GM19395 (cell line): ENCODE measurements around the gene DMRTA2.
A peak's percentile ranks its signal among the peaks of the same experiment; 100 is the strongest.

Experiments
- ATAC-seq: cut with Tn5 transposase; IDR thresholded peaks from one replicate; pipeline ENCODE4 v1.9.1; 2021; ENCODE audit warnings: mild to moderate bottlenecking, moderate library complexity; ENCODE audit not compliant: unreplicated experiment

The DMRTA2 gene

DNA sequence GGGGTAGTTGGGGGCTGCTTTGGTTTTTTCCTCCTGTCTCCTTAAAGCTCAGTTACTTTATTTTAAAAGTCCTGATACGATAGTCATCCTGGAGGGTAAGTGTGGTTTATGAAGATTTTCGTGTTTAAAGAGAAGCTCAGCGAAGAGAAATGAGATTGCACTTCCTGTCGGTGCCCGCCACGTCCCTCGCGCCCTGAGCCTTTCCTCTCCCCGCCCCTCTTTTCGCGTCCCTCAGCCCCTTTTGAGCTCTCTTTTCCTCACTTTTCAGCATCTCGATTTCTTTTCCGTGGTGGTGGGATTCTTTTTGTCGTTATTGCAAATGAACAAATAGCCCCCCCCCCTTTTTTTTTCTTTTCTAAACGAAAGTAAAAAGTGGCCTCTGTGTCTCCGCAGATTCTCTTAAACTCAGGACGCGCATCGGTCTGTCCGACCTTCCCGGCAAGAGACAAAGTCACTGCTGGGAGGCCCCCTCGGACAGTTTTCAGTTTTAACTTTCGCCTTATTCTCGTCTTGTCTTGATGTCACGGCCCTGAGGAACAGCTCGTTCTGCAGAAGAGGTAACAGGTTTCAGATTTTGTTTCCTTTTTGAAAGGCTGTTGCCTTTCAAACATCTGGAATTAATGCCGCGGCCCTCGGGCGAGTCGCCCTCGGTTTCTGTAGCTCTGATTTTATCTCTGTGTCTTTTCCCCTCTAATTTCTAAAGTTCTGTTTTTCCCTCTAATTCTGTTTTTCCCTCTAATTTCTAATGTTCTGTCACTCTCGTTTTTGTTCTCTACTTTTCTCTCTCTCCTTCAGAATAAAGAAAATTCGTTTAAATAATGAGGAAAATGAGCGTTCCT lies 1.0 kb upstream of the DMRTA2 start:
- ATAC-seq: no peak

- peak; percentile 28 for ATAC-seq
Measured at GRCh38 chr1:50423670-50424000, 392 bp upstream of the DMRTA2 start.

DNA sequence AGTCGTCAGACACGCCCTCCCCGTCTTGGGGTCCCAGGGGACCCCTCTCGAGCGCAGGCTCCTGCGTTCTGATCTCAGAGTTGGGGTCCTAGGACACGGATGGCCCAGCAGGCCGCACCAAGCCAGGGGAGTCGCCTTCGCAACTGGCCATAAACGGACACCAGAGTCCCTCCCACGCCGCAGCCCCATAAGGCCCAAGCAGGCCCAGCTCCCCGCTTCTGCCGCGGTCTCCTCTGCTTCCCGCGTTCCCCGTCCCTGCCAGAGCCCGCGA lies 633 bp downstream of the DMRTA2 start:
- no peak for ATAC-seq

DNA sequence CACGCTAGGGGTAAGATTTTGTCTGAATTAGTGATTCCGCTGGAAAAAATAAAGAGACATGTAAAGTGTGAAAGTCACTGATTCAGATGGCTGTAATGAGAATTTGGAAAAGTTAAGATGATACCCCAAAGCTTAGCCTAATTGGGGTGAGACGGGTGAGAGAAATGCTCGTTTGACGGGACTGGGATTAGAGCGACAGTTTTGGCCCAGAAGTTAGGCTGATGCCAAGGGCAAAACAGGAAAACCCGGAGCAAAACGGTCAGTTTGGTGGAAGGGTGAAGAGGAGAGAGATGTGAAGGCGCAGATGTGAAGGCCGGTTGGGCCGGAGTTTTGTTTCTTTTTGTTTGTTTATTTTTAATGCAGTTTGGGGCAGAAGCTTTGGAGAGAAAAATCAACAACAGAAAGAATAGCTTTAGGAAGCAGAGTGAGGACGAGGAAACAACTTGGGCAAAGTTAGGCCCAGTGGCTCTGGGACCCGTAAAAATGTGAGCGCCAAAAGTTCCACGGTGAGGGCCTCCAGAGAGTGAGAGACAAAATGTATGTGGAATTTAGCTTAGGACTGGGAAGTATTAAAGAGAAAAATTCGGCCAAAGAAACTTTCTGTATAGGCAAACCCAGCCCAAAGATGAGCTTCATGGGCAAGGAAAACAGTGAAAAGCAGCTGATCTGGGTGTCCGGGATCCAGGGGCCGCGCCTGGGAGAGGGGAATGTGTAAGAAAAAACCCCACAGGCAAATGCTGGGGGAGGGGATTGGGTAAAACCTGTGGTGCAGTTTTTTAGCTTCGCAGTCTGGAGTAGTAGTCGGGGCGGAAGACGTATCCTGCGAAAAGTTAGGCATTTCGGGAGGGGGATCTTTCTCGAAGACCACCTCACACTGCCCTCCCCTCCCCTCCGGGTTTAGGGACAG lies 1.2 kb downstream of the DMRTA2 start:
- no peak for ATAC-seq

- no peak for ATAC-seq
Measured at GRCh38 chr1:50421366-50421748, 1.9 kb downstream of the DMRTA2 start.

DNA sequence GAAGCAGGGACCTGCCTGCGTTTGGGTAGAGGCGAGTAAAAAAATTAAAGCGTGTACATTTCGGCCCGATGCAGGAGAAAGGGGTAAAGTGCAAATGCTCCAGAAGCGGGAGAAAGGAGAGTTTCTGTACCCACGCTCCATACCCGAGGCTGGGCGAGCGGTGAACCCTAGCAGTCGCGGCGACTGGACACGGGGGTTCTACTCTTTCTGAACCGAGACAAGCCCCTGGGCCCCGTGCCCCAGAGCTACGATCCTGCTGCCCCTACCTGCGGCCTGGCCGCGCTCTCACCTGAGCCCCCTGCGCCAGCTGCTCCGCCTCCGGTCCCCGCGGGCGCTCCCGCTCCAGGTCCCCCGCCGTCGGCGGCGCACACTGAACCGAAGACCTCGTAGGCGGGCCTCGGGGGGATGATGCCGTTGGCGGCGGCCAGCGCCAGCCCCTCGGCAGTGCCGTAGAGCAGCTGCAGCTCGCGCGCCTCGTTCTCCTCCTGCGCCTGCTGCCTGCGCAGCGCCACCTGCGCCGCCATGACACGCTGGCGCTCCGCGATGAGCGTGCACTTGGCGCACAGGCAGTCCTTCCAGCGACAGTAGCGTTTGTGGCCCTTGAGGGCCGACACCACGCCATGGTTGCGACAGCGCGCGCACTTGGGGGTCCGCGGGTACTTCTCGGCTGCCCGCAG lies 2.4 kb downstream of the DMRTA2 start:
- no peak for ATAC-seq

DNA sequence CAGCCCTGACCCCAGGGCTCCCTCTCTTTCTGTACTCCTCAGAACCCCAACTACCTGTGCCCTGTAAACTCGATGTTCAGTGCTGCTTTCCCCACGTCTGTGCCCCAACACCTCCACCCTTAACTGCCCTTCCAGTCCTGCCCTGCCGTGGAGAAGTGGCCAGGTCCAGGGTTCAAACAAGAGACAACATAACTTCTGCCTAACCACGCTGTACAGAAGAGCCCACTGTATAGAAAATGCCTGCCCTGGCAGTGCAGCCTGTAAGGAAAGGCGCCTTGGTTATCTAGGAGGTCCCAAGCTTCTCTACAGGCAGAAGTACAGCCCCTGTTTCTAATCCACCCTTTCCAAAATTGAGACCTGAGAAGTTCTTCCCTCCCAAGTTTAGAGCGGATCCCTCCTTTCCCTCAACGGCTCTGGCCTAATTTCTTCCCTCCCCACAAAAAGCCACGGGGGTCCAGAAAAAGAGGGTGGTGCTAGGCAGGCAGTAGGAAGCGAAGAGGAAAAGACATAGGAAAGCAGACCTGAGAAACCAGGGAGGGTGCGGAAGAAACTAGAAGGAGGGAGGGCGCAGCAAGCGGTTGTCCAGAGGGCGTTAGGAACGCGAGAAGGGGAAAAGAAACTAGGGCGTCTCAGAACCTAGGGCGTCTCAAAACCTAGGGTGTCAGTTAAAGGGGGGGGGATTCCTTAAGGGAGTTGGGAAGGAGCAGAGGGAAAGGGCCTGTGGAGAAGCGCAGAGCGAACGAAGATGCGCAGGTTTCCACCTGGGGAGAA lies 3.2 kb downstream of the DMRTA2 start:
- ATAC-seq: no peak

DNA sequence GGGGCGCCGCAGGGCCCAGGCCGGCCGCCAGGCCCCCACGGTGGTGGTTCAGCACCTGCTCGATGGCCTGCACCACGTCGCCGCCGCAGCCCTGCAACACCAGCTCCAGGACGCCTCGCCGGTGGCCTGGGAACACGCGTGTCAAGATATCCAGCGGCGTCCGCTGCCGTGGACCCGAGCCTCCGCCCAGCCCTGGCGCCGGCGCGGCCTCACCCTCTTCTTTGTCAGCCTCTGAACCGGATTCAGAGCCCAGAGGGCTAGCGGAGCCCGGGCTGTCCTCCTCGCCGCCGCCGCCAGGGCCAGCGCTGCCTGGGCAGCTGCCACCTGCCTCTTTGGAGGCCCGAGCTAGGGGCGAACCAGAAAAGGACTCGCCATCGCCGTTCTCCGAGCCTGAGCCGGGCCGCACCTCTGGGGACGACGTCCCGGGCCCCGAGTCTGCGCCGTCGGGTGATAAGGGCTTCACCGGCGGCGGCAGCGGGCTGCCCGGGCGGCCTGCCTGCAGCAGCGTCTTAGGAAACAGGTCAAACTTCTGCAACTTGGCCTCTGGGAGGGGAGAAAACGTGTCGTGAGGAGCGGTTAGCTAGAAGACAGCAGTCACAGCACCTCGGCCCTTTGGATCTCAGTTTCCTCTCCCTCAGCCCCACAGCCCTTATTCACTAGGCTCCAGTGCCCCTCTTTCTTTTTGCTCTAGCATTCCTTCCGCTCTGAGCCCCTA lies 3.9 kb downstream of the DMRTA2 start:
- ATAC-seq: no peak

- ATAC-seq: no peak
Measured at GRCh38 chr1:50418600-50419109, 4.6 kb downstream of the DMRTA2 start.

GRCh38 chr1:50417946-50418599 lies 5.2 kb downstream of the DMRTA2 start:
- ATAC-seq: no peak

GRCh38 chr1:50417507-50417906 lies 5.7 kb downstream of the DMRTA2 start:
- ATAC-seq: no peak

- no peak for ATAC-seq
Measured at GRCh38 chr1:50416553-50417453, 6.4 kb downstream of the DMRTA2 start.

DNA sequence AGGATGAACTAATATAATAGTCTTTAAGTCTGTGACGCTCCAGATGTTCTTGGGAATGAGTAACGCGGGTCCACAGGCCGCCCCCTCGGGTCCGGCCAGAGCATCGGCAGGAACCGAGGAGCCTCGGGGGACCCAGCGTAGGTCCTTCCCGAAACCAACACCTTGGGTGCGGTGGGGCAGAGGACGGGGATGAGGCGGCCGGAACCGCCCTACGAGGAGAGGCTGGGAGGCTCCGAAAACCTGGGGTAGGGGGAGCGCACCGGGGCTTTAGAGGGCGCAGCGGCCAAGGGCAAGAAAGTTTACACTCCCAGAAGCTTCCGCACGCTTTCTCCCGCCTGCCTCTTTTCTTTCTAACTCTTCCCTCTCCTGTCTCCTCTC lies 7.1 kb downstream of the DMRTA2 start:
- no peak for ATAC-seq

GRCh38 chr1:50415235-50416149 lies 7.8 kb downstream of the DMRTA2 start:
- ATAC-seq: no peak

GRCh38 chr1:50414853-50415234 lies 8.4 kb downstream of the DMRTA2 start:
- ATAC-seq: no peak

DNA sequence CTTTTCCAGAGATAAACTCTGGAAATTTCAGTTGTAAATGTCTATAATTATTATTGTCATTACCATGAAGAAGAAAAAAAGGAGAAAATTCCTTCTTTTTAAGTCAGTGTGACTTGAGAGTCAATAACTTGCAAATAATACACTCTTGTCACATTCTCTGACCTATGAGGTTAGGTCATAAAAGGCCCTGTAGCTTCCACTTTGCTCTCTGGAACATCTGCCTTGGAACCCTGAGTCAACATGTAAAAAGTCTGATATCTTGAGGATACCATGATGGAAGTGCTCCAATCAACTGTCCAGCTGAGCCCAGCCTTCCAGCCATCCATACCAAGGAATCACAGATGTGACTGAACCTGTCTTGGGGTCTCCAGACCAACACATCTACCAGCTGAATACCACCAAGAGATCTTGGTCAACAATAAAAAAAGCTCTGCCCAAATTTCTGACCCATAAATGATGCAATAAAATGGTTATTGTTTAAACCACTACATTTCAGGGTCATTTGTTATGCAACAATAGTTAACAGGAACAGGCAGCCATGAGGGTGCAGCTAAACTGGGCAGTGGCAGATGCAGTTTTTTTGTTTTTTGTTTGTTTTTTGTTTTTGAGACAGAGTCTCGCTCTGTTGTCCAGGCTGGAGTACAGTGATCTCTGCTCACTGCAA lies 10.3 kb downstream of the DMRTA2 start:
- no peak for ATAC-seq

GRCh38 chr1:50405814-50406213 lies 17.4 kb downstream of the DMRTA2 start:
- ATAC-seq: no peak
